Mesenteric fat pad (tissue), 1 donor: ENCODE data around the gene PLPP7. TPM values are rescaled to one million over a fixed set of nuclear protein-coding genes. Genes with fewer than 3 reads are reported as not detected.
"Not testable (repeated sequence)": the region's sequence is repeated elsewhere in the genome, so short reads cannot be mapped to it uniquely, and the experiment has no call there.

Experiments
- DNase-seq: peaks from one replicate; pipeline ENCODE4 v3.0.0-alpha.2; 2020; ENCODE audit warnings: low spot score
- total RNA-seq: library from RNA; stranded (reverse); fragmentation: NEBNext Ultra II Directional; extraction: Animal tissue kit (Norgen Biotek cat#: 25700); gene quantifications from one replicate; pipeline ENCODE4 v1.2.1, GENCODE V29; 2021
- donor health status: DM: yes; HTN: yes; CAD: no.

The PLPP7 gene
- total RNA-seq, 1 donor from 2014 or later: 13.9 TPM

GRCh38 chr9:131266266-131267229 is 23.0 kb upstream of the PLPP7 start:
- DNase-seq: no peak

DNA sequence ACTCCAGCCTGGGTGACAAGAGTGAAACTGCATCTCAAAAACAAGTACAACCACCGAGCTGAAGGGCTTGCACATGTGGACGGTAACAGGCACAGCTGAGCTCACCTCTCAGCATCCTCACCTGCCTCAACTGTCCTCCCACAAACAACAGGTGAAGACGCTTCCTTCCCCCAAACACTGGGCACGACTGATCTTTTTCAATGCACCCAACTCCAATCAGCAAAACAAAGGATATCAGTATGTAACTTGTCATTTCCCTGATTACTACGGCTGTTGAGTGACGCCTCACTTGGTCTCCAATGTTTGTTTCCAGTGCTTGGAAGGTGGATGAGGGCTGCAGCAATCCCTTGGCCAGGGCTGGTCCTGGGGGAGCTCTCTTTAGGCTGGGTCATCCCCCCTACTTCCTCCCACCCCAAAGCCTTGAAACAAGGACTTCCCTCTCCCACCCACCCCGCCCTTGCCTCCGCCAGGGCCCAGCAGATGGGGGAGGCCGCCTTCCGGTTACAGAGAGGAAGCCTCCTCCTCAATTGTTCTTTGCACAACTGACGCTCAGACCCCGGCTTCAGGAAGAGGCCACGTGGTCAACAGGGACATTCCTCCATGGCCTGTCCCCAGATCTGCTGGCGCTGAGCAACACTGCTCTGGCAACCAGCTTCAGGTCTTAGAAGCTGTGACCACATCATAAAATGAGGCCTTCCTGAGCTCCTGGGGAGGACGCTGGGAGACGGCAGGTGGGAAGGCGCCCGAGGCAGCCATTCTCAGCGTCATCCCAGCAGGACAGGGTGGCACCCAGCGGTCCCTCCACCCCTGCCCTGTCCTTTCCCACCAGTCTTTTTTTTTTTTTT is 19.1 kb upstream of the PLPP7 start:
- no peak for DNase-seq

DNA sequence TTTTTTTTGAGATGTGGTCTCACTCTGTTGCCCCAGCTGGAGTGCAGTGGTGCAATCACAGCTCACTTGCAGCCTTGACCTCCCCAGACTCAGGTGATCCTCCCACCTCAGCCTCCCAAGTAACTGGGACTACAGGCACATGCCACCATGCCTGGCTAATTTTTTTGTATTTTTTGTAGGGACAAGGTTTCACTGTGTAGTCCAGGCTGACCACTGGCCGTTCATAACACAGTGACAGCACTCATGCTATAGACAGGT is 18.6 kb upstream of the PLPP7 start:
- DNase-seq: not testable (repeated sequence)

GRCh38 chr9:131271506-131271931 is 18.0 kb upstream of the PLPP7 start:
- DNase-seq: no peak

- DNase-seq: no peak
Measured at GRCh38 chr9:131272212-131272611, 17.3 kb upstream of the PLPP7 start.

DNA sequence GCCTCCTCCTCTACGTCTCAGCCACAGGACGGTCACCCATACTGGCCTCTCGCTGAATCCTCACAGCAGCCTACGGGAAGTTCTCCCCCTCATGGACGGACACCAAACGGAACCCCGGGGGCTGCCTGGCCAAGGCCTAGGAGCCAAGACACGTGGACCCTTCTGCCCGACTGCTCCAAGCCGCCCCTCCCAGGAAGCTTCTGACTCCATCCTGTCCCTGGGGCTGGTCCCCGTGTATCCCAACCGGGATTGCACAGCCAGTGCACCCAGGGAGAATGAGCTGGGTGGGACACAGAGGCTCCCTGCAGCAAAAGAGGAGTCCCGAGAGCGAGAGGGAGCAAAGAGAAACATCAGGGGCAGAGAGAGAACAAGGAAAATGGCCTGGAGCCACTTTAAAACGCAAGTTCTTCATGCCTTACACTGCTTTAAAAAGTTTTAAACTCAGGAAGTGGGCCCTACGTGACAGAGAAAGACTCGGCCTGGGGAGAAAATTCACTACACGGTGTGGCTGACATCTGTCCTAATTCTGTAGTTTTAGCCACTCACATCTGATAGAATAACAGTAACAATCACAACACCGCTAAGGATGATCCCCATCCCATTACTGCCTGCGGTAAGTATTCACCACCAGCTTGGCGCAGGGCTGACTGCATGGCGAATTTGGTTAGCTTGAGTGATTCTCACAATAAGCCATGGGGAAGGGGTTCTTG is 16.2 kb upstream of the PLPP7 start:
- DNase-seq: no peak

- DNase-seq: no peak
Measured at GRCh38 chr9:131273856-131274673, 15.5 kb upstream of the PLPP7 start.

DNA sequence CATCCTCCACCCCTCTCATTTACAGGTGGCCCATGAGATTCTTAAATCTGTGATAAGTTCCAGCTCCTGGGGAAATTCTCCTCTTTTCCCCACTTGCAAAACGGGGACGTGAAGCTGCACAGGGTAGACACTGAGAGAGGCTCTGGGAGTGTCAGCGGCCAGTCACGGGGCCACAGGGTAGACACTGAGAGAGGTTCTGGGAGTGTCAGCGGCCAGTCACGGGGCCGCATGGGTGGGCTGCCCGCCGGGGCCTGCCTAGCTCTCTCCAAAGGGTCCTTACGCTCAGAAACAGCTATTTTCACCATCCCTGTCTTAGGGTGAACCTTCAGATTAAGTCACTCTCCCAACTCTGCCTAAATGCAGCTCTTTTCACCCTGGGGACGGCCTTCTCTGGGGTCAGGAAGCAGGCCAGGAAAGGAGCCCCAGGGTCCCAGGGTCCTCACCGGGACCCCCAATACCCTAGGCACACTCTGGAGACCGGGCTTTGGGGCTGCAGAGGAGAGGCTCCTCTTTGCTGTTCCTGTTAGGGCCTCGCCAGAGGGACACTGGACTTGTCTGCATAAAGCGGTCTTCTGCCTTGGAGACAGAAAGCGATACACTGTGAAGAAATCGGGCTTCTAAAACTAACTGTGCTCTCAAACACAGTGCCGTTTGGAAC is 14.7 kb upstream of the PLPP7 start:
- no peak for DNase-seq

GRCh38 chr9:131275332-131276093 is 14.0 kb upstream of the PLPP7 start:
- no peak for DNase-seq

DNA sequence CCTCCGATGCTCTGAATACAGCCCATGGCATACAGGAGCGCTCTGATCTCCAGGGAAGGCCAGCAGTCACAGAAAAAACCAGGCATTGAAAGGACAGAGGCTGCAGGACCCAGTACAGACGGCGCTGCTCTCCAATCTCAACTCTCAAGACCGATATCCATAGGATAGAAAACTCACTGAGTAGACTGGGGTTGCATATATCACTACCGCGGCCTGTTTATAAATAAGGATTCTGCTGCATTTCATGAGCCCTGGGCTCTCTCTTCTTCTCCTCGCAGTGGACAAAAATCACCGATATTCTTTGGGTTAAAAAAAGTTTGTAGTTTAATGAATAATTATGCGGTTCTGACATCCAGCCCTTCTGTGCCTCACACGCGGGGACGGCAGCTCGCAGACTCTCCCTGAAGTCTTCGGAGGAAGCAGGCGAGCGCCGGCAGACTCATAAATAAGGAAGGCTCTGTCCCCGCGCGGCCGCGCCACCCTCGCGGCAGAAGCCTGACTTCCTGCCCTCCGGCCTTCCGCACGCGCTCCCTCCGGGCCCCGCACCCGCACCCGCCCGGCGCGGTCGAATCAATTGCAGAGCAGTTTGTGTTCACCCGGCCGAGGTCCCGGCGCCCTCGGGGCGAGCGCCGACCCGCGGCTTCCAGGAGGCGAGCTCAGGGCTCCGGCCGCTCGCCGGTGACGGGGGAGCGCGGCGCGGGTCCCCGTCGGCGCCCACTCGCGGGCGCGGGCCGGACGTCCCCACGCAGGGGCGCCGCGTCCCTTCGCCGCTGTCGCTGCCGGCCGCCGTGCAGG is 13.2 kb upstream of the PLPP7 start, which contains the start of gene FAM78A:
Gene FAM78A, minus strand, starts transcription at position 417 of the 795 bp plus-strand sequence. Its CDS starts 331 bp downstream, at position 86.
- DNase-seq: no peak

- DNase-seq: no peak
Measured at GRCh38 chr9:131276891-131277286, 12.6 kb upstream of the PLPP7 start.

- DNase-seq: no peak
Measured at GRCh38 chr9:131277287-131277909, 12.1 kb upstream of the PLPP7 start.

GRCh38 chr9:131277910-131278701 is 11.4 kb upstream of the PLPP7 start:
- no peak for DNase-seq

DNA sequence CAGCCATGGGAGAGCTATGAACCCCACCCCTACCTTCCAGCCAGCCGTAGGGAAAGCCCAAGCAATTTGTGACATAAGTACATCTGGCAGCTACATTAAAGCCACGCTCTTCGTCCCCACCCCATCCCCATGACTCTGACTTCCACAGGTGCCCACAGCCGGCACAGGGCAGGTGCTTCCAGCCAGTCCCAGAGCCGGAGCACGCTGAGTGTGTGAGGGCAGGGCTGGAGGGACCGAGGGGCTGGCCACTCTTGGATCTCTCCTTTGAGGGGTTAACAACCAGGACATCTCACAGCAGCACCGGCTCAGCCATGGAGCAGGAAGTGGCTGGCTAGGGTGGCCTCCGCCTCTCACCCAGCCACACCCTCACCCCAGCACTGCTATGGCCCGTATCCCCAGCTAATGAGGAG is 10.8 kb upstream of the PLPP7 start:
- no peak for DNase-seq

DNA sequence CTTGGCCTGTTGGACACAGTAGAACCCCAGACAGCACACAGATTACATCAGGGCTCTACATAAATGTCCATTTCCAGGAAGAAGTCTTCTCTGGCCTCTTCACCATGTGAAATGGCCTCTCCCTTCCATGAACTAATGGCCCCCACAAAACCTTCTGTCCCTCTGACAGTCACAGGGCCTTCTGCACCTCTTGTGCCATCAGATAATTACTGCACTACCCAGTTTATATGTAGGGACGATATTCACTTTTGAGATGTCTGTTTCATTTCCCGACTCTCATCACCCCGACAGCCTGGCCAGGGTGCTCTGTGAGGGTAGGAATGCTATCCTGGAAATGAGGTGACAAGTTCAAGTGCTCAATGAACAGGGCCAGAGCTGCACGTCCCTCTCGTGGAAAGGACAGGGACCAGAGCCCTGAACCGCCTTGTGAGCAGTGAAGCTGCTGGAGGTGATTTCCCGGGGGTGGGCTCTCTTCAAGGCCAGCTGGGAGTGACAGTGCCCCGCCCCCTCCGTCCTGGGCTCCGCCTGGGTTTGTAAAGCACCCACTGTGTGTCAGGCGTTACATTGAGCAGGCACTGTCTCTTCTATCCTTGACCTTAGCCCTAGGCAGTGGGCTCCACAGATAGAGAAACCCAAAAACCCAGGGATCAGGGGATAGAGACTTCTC is 10.2 kb upstream of the PLPP7 start:
- no peak for DNase-seq

DNA sequence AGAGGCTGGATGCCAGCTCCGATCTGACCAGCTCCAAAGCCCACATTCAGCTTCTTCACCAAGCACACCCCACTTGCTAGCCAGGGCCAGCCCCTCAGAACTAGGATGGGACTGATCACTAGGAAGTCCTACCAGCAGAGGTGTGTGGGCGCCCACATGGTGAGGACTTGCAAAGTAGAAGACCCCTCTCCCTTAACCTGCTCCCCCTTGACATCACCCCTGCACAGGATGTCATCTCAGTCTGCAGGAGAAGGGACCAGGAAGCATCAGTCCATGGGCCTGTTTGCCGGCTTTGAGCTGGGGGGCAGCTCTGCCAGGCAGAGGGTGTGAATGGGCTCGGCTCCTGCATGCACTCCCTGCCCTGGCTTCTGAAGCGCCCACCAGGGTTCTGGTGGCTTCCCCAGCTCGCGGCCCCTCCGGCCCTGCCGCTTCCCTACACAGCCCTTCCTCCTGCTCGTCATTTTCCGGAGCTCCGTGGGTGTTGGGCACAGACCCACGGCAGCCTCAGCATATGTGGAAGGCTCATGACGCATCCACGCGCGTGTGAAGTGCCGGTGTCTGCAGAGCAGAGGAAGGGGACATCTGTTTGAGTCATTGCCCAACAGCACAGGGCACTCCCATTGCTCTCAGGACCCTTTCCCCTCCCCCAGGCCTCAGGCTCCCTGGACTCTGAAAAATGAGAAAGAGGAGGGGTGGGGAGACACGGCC is 9.5 kb upstream of the PLPP7 start:
- DNase-seq: no peak
